Activated CD4-positive, alpha-beta T cell treated with anti-CD3 and anti-CD28 coated beads, Interleukin-2, Interleukin-6, amounts not matched to agents 100 ng/mL and 50 ng/mL, durations not matched to agents 16 hours and 8 hours (primary cell): ENCODE data around the gene SLC2A1.

ENCODE experiments used
- DNase-seq: peaks from one replicate; pipeline ENCODE4 v3.0.0-alpha.2; 2020

SLC2A1 gene

GRCh38 chr1:42960122-42960390 is 1.4 kb upstream of the SLC2A1 start:
- no peak for DNase-seq

- peak; percentile 78 for DNase-seq
Measured at GRCh38 chr1:42957880-42958487, 684 bp downstream of the SLC2A1 start.

- no peak for DNase-seq
Measured at GRCh38 chr1:42957229-42957879, 1.3 kb downstream of the SLC2A1 start.

- DNase-seq: no peak
Measured at GRCh38 chr1:42956739-42957138, 1.9 kb downstream of the SLC2A1 start.

DNA sequence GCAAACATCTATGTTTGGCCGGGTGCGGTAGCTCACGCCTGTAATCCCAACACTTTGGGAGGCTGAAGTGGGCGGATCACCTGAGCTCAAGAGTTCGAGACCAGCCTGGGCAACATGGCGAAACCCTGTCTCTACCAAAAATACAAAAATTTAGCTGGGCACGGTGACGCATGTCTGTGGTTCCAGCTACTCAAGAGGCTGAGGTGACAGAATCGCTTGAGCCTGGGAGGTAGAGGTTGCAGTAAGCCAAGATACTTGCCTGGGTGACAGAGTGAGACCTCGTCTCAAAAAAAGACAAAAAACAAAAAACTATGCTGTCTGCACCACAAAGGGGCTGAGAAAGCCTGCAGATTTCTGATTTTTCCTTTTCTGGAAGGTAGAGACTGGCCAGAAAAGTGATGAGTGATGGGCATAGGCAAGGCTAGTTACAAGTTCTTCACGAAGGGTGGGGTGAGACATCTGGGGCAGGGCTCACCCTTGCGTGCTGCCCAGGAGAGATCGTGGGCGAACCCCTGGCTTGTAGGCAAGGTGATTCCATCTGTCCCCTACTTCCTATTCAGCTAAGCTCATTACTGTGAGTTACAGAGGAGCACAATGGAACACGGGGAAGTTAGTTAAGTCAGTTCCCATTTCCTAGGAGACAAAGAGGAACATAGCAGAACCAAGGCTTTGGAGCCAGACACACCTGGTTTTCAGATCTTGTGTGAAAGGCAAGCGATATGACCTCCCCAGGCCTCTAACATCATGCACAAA is 3.2 kb downstream of the SLC2A1 start:
- DNase-seq: no peak

GRCh38 chr1:42953182-42954180 is 5.2 kb downstream of the SLC2A1 start:
- DNase-seq: no peak

GRCh38 chr1:42952303-42953001 is 6.2 kb downstream of the SLC2A1 start:
- no peak for DNase-seq

DNA sequence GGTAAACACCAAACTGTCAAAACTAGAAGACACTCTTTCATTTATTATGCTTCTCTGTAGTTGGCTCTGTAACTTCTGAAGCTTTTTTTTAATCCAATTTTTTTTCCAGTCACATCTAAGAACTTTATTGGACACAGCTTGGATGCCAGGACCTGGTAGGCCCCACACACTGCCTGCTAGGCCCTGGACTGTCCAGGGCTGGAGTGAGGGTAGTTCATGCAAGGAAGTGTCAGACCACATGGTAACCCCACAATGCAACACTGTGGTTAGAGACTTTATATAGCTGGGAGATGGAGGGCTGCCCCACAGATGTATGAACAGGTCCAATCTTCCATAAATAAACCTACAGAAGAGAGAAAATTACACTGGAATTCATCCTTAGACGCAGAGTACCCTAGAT is 7.1 kb downstream of the SLC2A1 start:
- no peak for DNase-seq

- no peak for DNase-seq
Measured at GRCh38 chr1:42950116-42950481, 8.6 kb downstream of the SLC2A1 start.

DNA sequence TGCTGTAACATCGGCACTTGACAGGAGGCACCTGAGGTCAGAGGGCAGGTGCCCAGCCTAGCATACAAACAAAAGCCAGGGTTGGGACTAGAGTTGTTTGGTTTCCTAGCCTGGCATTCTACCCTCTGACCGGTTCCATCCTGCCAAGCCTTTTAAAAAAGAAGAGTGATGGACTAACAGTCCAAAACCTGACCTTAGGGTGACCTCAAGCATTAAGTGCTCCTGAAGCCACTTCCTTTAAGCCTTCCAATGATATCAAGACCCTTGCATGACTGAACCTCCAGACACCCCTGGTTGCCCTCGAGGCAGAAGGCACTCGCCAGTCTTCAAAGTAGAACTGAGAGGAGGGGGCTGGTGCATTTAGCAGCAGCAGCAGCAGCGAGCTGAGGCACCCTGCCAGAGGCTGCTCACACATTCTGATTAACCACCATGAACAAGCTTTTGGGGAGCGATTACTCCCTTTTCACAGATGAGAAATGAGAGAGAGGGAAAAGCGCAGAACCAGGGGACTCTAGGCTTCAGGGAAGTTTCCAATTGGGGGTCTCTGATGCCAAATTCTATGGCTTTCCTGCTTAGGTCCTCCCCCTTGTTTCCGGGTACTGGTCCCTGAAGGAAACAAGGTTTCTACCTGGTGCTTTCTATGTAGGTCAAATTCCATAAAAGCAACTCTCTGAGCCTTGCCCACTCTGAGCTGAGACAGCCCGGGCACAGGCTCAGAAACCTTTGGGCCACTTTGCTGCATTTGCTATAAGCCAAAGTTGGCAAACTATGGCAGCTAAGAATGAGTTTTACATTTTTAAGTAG is 9.2 kb downstream of the SLC2A1 start:
- DNase-seq: no peak

GRCh38 chr1:42947965-42948732 is 10.5 kb downstream of the SLC2A1 start:
- DNase-seq: no peak

DNA sequence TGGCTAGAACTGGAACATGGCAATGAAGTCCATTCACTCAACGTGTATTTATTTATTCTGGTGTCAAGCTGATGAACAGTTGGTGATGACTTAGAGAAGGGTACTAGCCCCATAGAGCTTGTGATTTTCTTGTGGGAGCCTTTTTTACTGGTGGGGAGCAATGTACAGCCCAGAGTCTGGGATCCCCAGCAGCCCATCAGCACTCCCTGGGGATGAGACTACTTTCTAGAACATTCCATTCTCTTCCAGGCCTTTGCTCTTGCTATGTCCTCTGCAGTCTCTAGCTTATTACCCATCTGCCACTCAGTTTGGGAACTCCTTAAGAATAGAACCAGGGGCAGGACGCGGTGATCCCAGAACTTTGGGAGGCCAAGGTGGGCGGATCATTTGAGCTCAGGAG is 11.6 kb downstream of the SLC2A1 start:
- no peak for DNase-seq

- no peak for DNase-seq
Measured at GRCh38 chr1:42946120-42946898, 12.4 kb downstream of the SLC2A1 start.

DNA sequence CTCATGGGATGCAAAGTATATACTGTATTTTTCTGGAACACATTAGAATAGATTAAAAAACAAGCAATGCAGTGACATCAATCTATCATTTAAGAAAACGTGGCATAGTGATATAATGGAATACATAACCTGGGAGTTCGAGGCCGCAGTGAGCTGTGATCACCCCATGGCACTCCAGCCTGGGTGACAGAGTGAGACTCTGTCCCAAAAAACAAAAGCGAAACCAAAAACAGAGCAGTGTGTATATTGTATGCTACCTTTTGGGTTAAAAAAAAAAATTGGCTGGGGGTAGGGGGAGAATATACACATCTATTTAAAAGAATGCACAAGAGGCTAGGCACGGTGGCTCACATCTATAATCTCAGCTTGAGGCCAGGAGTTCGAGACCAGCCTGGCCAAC is 13.5 kb downstream of the SLC2A1 start:
- no peak for DNase-seq

DNA sequence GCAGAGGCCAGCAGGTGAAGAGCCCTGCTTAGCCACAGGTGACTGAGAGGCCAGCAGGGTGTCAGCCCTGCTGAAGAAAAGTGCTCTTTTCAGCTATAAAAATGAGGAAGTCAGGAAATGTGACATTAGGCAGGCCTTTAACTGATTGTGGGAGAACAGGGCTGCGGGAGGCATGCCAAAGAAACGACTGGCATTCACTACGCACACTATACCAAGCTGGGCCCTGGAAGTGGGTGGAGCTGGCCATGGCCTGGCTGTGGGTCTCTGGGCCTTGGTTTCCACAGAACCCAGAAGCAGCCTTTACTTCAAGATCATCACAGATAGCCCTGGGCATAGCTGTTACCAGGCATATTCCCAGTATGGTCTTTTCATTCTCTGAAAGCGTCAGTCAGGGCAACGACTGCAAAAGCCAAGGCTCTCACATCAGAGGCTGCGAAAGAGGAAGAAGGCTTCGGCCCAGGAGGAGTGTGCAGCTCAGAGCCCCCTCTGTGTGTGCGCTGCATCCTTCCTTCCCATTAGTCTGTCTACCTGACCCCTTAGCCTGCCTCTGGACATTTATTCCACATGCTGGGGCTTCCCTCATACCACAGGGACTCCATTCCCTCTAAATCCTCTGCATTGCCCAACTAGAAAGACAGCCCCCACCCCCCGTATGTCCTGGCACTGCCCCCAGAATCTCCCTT is 14.3 kb downstream of the SLC2A1 start:
- DNase-seq: no peak

DNA sequence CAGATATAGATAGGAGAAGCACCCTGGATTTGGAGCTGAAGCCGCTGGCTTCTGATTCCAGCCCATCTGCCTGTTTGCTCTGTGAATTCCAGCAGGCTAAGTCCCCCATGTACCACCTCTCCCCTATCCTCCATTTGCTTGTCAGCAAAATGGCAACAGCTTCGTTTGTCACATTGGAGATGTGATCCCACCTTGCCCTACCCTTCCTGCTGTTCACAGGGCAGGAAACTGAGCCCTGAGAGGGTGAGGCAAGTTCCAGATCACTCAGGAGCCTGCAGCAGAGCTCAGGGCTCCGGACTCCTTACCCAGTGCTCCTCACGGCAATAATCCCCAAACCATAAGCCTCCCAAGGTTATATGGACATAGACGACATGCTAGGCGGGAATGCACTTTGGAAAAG is 14.9 kb downstream of the SLC2A1 start:
- DNase-seq: no peak

DNA sequence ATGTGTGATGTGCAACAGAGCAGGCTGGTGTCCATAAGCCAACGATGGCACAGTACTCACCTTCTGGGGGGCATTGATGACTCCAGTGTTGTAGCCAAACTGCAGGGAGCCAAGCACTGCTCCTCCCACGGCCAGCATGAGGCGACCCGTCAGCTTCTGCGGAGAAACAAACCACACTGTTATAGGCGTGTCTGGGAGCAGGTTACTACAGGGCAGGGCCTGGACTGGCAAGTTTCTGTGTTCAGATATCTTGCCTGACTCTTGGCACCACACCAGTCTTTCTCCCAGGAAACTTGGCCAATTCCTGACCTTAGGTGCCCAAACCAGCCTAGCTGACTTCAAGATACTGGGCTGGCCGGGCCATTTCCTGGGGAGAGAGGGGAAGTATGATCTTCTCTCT is 15.5 kb downstream of the SLC2A1 start:
- peak; percentile 60 for DNase-seq

DNA sequence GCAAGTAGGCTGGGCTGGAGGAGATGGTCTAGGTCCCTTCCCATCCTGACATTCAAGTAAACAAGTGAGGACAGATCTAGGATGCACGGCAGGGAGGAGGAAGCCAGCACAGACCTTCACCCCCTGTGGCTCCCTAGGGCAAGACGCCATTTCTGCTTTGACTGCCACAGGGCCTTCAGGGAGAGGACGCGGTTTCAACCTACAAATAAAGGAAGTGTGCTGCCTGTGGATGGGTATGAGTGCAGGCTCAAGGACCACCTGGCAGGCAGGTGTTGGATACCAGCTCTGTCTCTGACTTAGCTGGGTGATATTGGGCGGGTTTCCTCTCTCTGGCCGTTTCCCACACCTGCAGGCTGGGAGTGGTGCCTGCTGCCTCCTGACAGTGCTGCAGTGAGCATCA is 16.2 kb downstream of the SLC2A1 start:
- no peak for DNase-seq

DNA sequence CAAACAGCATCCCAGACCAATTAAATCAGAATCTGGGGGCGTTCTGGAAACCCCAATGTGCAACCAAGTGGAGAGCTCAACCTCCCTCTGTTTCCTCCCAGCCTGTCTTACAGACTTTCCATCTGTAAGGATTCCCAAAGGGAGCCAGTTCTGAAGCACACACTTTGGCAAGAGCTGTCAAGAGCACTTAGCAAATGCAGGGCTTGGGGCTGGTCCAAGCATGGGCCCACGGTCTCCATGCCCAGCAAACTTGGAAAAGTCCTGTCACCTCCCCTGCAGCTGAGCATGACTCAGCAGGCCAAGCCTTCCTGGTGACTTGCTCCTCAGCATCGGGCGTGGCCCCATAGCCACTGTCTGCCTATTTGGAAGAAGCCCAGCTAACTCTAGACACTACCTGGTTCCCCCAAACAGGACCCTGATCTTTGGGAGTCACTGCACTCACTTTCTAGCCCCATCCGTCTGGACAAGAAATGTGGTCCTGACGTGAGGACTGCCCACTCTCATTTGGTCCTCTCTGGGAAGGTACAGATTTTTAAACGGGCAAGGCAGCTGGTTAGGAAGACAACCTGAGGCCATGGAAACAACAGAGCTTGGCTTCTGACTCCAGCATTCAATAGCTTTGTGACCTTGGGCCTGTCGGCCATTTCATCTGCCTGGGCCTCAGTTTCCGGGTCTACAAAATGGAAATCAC is 16.9 kb downstream of the SLC2A1 start:
- peak; percentile 62 for DNase-seq
